ENCODE measurements around the gene SLCO2A1.

- TF ChIP-seq CTCF (tag by site-specific recombination; IDR thresholded peaks at IDR 0.05) = no peak
- no peak for TF ChIP-seq ZNF133 (tag by site-specific recombination; IDR thresholded peaks at IDR 0.05)
- TF ChIP-seq ZBTB11 (tag by site-specific recombination; conservative IDR thresholded peaks at IDR 0.05; ENCODE audit: low read depth) = no peak
- TF ChIP-seq BCL6B (tag by site-specific recombination; IDR thresholded peaks at IDR 0.05) = no peak
- TF ChIP-seq MYNN (tag by site-specific recombination; IDR thresholded peaks at IDR 0.05; ENCODE audit: borderline replicate concordance) = no peak
- no peak for TF ChIP-seq ZBTB1 (tag by site-specific recombination; IDR thresholded peaks at IDR 0.05)
- TF ChIP-seq ZNF791 (tag by site-specific recombination; IDR thresholded peaks at IDR 0.05) = no peak
- no peak for TF ChIP-seq KLF16 (tag by site-specific recombination; IDR thresholded peaks at IDR 0.05)
- TF ChIP-seq ZNF175 (tag by site-specific recombination; IDR thresholded peaks at IDR 0.05) = no peak
Measured at GRCh38 chr3:134061401-134061800, 31.7 kb upstream of the SLCO2A1 start.
